GM06990 (cell line): ENCODE data around the gene IL7R.
A peak's percentile ranks its signal among the peaks of the same experiment; 100 is the strongest.
"Not testable (repeated sequence)": the region's sequence is repeated elsewhere in the genome, so short reads cannot be mapped to it uniquely, and the experiment has no call there.

ENCODE experiments used
- DNase-seq: peaks from one replicate; pipeline ENCODE4 v3.0.0-alpha.2; 2011; ENCODE audit not compliant: insufficient read length; ENCODE audit errors: extremely low read depth
- H3K27me3 ChIP-seq: replicated peaks from 2 replicates; pipeline ENCODE4 v1.6.0; 2011; ENCODE audit warnings: low read length; ENCODE audit not compliant: control insufficient read depth, insufficient read depth
- H3K36me3 ChIP-seq: 2 replicates; pipeline ENCODE4 v1.5.1; 2011; ENCODE audit warnings: low read length; ENCODE audit not compliant: control insufficient read depth, insufficient read depth
- H3K4me3 ChIP-seq: replicated peaks from 2 replicates; pipeline ENCODE4 v1.5.1; 2011; ENCODE audit warnings: low read depth, mild to moderate bottlenecking, control low read depth, low read length
- TF ChIP-seq, protein P1 (sequence below): IDR thresholded peaks from 2 replicates; pipeline ENCODE4 v1.5.1; 2011; ENCODE audit warnings: low read length, control low read depth, mild to moderate bottlenecking, inconsistent platforms; ENCODE audit not compliant: insufficient read depth, poor library complexity, severe bottlenecking

The IL7R gene

DNA sequence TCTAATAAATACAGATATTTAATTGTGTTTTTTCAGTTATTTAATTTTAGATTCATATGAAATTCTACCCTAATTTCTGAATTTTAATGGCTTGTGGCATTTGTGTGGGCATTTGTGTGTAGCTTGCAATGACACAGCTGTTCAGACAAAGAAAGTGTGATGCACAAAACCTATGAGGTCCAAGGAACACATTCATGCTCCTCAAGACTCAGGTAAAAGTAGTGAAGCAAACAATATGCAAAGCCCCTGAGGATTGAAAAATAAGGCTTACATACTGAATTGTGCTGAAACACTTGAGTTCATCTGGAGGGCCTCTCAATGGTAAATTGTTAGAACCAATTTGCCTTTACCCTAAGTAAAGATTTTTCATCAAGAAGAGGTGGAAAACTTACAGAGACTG, 28.1 kb downstream of the IL7R start:
- DNase-seq: peak; percentile 46
- no peak overlapping the region for H3K4me3 ChIP-seq
- H3K27me3 ChIP-seq: no peaks in the 10 kb centered on the region
- H3K36me3 ChIP-seq: no peaks in the 10 kb centered on the region
- TF ChIP-seq, protein P1, sequence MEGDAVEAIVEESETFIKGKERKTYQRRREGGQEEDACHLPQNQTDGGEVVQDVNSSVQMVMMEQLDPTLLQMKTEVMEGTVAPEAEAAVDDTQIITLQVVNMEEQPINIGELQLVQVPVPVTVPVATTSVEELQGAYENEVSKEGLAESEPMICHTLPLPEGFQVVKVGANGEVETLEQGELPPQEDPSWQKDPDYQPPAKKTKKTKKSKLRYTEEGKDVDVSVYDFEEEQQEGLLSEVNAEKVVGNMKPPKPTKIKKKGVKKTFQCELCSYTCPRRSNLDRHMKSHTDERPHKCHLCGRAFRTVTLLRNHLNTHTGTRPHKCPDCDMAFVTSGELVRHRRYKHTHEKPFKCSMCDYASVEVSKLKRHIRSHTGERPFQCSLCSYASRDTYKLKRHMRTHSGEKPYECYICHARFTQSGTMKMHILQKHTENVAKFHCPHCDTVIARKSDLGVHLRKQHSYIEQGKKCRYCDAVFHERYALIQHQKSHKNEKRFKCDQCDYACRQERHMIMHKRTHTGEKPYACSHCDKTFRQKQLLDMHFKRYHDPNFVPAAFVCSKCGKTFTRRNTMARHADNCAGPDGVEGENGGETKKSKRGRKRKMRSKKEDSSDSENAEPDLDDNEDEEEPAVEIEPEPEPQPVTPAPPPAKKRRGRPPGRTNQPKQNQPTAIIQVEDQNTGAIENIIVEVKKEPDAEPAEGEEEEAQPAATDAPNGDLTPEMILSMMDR: no peak

DNA sequence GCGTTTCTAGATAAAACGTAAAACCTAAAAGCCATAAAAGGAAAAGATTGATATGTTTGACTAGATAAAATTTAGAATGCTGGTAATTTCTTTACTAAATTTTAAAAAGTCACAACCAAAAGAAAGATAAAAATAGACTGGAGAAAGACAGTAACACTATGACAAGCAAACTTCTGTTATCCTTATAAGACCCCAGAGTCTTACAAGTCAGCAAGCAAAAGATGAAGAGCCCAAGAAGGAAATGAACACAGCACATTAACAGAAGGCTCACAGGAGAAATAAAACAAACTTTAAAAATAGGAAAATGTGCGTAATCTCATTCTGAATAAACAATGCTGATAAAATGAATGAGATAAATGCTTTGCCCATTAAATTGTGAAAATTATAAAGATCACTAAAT, 29.7 kb downstream of the IL7R start:
- DNase-seq: no peak
- TF ChIP-seq, protein P1: no peak
- H3K4me3 ChIP-seq: no peak overlapping the region
- no peaks in the 10 kb centered on the region for H3K36me3 ChIP-seq
- no peaks in the 10 kb centered on the region for H3K27me3 ChIP-seq

DNA sequence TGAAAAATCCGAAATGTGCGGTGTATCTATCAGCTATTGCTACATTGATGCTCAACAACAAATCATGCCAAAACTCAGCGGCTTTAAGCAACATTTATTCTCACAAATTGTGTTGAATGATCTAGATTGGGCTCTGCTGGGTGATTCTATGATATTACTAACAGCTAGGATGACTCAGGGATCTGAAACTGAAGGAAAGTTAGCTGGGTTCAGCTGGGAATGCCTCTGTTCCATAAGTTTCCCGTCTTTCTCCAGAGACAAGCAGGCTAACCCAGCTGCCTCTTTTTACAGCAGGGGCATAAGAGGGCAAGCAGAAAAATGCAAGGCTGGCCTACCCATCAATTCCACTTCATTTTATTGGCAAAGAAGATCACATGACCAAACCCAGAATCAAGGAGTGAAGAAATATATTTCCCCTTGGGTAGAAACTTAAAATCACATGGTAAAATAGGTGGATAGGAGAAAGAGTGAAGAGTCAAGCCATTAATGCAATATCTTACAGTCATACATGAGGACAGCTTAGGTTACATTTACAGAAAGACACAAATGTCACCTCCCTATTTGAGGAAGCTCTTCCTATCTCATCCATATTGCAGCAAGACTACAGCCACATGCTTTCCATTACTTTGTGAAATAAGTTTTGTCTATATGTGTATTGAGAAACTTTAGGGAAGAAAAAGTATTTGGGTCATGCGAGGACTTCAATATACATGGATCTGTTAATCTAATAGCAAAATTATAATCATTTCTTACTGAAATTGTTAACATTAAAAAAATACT, 30.8 kb downstream of the IL7R start:
- TF ChIP-seq, protein P1: no peak

DNA sequence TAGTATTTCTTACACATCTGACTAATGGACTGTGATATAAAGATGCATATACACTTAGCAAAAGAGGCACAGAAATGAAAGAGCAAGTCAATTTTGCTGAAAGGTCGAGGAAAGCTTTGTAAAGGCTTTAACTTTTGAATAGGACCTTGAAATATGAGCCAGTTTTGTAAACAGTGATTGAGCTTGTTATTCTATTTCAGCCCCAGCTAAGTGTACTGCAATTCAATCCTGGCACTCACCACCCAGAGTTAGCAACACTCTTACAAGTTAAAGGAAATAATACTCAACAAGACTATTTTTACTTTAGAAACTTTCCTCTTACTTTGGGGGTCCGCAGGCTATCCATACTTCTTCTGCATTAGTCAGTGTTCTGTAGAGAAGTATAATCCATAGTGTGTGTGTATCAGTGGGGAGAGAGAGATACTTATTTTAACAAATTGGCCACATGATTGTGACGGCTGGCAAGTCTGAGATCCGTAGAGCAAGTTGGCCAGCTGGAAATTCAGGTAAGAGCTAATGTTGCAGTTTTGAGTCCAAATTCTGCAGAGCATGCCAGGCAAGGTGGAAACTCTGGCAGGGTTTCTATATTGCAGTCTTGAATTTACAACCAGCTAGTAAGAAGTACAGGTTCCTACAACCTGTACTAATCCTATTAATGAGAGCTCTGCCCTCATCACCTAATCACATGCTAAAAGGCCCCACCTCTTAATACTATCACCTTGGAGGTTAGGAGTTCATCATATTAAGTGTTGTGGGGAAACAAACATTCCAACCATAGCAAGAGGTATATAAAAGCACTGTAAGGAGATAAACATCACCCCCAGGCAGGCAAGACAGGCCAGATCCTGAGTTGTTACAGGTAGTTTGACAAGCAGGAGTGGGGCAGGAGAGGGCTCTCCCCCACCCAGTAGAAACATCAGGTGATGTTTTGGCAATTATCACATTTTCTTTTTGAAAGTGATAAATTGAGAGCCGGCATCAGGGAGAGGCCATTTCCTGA, 33.6 kb downstream of the IL7R start:
- H3K36me3 ChIP-seq: no peaks in the 10 kb centered on the region
- H3K4me3 ChIP-seq: no peak overlapping the region
- no peak for DNase-seq
- TF ChIP-seq, protein P1: no peak
- H3K27me3 ChIP-seq: no peaks in the 10 kb centered on the region

More for the DNA sequence above, 30.8 kb downstream of the IL7R start:
- Histone ChIP-seq H3K4me3 (no peak overlapping the region), H3K36me3 (no peaks in the 10 kb centered on the region), H3K27me3 (no peaks in the 10 kb centered on the region)
- no peak for DNase-seq

DNA sequence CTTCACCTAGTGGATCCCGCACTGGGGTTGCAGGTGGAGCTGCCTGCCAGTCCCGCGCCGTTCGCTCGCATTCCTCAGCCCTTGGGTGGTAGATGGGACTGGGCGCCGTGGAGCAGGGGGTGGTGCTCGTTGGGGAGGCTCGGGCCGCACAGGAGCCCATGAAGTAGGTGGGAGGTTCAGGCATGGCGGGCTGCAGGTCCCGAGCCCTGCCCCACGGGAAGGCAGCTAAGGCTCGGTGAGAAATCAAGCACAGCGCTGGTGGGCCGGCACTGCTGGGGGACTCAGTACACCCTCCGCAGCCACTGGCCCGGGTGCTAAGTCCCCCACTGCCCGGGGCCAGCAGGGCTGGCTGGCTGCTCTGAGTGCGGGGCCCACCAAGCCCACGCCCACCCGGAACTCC, 36.1 kb downstream of the IL7R start:
- not testable (repeated sequence) for H3K27me3 ChIP-seq, H3K4me3 ChIP-seq, H3K36me3 ChIP-seq, DNase-seq

DNA sequence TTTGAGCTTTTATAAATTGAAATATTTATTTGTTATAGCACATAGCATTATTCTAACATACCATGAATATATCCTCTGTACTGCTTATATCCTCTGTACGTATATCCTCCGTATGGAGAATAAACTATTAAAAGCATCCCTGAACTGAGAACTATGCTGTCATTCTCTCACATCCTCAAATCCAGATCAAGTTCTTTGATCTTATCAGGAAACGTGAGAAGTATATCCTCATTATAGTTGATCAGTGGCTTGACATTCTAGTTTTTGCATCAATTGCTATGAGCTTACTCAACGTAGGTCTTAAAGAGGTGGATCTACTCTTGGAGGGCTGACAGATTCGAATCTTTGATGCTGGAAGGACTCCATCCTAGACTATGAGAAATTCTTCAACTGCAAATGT, 37.4 kb downstream of the IL7R start:
- H3K27me3 ChIP-seq: no peaks in the 10 kb centered on the region

More for the DNA sequence above, 37.4 kb downstream of the IL7R start:
- Histone ChIP-seq H3K4me3 (no peak overlapping the region), H3K36me3 (no peaks in the 10 kb centered on the region)
- TF ChIP-seq, protein P1: no peak
- no peak for DNase-seq
